NCI-H1092 treated with DMSO at 0.1 percent for 48 hours (cell line): ENCODE results near the gene RIT1.
A peak's percentile ranks its signal among the peaks of the same experiment; 100 is the strongest.
"Not testable (repeated sequence)": the region's sequence is repeated elsewhere in the genome, so short reads cannot be mapped to it uniquely, and the experiment has no call there.

Experiments
- DNase-seq: peaks from one replicate; lab custom pipeline; 2025; lab: John Stamatoyannopoulos, UW

The RIT1 gene

DNA sequence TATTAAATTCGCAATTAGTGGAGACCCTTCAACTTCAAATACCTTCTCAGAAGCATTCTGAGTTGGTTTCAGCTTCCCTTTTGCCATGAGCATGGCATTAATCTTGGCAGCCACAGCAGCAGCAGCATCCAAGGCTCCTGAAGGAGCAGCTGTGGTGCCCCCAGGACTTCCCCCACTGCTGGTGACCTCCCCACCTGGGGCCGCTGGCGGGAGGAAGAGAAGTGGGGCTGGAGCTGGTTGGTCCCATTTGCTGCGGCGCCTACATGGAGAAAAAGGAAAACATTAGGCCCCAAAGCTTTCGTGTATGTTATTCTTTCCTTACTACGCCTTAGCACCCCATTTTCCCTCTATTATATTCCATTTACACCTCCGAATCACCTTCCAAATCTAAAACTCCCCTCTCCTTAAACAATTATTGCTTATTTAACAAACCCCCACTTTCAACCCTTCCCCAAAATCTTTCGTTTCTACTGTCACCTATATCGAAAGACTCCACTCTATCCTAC lies 22.5 kb upstream of the RIT1 start:
- no peak for DNase-seq

DNA sequence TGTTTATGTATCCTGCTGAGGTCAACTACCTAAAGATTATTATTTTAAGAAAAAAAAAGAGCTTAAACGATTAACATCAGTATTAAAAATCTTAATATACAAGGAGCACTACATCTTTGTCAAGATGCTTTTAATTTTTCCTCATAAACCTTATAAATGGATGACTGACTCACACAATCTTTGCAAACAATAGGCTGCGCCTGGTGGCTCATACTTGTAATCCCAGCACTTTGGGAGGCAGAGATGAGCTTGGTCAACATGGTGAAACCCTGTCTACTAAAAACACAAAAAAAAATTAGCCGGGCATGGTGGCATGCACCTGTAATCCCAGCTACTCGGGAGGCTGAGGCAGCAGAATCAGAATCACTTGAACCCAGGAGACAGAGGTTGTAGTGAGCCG lies 21.3 kb upstream of the RIT1 start:
- DNase-seq = no peak

GRCh38 chr1:155932081-155932480 lies 20.9 kb upstream of the RIT1 start:
- DNase-seq = no peak

GRCh38 chr1:155931332-155932038 lies 20.3 kb upstream of the RIT1 start:
- DNase-seq = no peak

DNA sequence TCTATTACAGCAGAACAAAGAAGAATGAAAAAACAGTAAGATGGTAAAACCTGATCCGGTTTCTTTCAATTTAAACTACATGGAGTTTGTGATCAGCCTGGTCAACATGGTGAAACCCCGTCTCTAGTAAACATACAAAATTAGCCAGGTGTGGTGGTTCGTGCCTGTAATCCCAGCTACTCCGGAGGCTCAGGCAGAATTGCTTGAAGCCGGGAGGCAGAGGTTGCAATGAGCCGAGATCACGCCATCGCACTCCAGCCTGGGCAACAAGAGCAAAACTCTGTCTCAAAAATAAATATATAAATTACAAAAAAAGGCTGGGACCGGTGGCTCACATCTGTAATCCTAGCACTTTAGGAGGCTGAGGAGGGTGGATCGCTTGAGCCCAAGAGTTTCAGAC lies 19.6 kb upstream of the RIT1 start:
- not testable (repeated sequence) for DNase-seq

DNA sequence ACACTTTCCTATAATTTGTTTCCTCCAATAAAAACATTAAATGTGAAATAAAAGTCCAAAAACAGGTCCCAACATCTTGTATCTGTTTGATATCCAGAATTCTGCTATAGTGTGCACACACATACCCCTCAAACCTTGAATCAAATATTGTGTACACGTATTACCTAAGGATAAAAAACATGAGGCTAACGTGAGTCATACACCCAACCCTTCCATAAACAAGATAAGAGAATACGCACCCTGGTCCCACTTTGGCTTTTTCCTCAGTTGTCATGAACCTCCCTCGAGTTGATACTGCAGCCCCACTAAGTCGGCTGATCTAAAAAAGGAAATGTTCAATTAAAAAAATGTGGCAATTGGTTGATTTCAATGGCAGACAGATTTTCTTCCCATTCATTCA lies 17.9 kb upstream of the RIT1 start:
- no peak for DNase-seq

GRCh38 chr1:155925506-155925905 lies 14.4 kb upstream of the RIT1 start:
- DNase-seq = no peak

GRCh38 chr1:155920717-155921116 lies 9.6 kb upstream of the RIT1 start:
- DNase-seq = no peak

DNA sequence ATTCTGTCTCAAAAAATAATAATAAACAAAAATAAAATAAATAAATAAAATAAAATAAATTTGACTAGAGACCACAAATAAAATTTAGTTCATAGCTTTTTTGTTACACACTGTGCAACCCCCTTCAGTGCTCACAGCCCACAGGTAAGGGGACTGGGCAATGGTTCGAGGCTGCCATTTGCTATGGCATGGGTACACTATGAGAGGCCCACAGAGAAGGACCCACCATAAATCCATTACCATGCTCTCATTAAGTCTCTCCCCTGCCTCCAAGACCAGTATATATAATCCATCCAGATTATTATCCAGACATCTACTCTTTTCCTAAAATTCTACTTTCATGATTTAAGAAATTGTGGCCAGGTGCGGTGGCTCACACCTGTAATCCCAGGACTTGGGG lies 8.7 kb upstream of the RIT1 start:
- no peak for DNase-seq

DNA sequence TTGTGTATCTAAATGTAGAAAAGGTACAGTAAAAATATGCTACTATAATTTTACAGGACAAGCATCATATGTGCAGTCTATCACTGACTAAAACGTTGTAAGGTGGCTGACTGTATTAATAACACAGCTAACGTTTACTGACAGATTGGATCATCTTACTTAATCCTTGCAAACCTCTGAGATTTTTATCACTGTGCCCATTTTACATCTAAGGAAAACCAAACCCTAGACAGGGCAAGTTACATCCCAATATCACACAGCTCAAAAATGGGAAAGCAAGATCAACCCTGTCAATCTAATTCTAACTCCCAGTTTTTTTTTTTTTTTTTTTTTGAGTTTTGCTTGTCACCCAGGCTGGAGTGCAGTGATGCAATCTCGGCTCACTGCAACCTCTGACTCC lies 7.5 kb upstream of the RIT1 start:
- DNase-seq = no peak

DNA sequence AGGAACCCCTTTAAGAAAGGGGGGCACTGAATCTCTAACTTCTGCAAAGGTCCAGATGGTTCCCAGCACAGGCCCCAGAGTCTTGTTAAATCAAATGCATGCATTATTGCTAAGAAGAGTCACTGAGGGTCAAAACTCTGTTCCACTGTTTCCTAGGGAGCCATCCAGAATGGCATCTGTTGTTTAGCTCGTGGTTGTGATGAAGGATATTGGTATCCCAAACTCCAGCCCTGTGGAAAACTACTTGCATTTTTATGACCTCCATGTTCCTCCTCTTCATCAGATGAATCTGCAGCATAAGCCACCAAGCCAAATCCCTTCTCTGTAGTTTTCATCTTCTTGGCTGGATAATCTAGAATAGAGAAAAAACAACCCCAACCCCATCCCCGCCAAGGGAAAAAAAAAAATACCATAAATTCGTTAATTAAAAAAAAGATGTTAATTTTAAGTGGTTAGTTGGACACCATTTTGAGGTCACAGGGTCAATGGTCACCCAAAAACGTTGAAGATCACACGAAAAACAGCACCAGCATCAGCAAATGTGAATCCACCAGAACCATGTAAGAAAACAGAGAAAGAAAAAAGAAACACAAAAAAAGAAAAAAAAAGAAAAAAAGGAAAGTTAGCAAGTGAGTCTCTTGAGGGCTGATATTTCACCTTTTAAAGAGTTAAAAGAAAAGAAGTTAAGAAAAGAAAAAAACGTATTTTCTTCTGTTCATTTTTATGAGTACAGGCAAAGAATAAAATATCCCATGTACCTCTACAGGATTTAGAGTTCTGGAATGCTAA lies 3.0 kb upstream of the RIT1 start:
- DNase-seq = no peak

- DNase-seq = no peak
Observed at GRCh38 chr1:155912056-155912536, 947 bp upstream of the RIT1 start.

DNA sequence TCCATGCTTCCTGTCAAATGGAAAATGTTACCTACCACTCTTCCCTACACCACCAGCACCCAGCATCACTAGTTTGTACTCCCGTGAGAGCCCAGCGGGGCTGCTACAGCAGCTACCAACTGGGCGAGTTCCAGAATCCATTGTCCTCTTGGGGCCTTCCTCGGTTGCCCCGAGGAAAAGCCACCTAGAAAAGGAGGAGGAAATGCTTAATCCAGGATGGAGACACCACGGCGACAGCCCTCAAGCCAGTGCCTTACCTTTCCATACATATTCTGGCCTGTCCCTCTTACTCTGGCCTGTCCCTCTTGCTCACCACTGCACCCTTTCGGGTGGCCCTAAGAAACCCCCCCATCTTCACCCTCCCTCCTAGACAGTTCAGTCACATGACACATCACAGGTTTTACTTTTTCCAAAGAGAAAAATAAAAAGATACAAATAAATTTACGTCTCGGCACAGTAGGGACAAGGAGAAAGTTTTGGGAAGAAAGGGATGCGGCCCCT lies 478 bp downstream of the RIT1 start:
- DNase-seq = peak; percentile 69

- DNase-seq = no peak
Observed at GRCh38 chr1:155909894-155910293, 1.3 kb downstream of the RIT1 start.

GRCh38 chr1:155904261-155904660 lies 6.9 kb downstream of the RIT1 start:
- no peak for DNase-seq

GRCh38 chr1:155900161-155900560 lies 11.0 kb downstream of the RIT1 start:
- no peak for DNase-seq

DNA sequence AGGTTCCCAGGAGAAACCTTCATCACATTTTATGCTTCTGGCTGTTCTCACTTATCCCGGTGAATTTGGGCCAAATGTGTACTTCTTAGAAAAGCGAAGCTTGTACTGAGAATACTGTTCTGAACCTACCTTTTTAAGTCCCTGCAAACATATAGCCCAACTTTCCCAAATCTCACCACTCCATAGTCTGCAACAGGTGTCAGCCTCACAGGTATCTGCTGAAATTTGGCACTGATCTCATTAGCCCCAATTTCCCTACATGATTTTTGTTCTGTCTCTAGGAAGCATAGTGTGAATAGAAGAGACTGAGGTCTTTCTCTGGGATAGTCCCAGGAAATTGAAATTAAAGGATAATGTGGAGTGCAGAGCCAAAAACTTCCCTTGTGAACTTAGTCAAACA lies 11.5 kb downstream of the RIT1 start:
- no peak for DNase-seq

GRCh38 chr1:155898888-155899287 lies 12.3 kb downstream of the RIT1 start:
- no peak for DNase-seq

DNA sequence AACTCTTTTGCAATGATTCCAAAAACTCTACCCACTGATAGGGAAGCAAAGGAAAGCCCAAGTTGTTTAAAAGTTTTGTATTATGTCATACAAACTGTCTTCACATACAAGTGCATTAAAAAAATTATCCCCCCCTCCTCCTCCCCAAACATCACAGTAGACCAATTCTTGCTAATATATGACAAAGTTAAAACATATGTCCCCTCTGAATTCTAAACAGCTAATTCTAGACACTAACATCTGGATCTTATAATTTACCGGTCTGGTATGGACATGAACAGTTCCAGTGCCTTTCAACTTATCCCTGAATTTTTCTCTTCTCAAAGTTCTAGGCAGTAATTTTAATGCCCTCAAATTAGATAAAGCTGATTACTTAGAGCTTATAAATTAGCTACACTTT lies 13.4 kb downstream of the RIT1 start:
- no peak for DNase-seq

GRCh38 chr1:155896476-155896875 lies 14.7 kb downstream of the RIT1 start:
- DNase-seq = not testable (repeated sequence)

DNA sequence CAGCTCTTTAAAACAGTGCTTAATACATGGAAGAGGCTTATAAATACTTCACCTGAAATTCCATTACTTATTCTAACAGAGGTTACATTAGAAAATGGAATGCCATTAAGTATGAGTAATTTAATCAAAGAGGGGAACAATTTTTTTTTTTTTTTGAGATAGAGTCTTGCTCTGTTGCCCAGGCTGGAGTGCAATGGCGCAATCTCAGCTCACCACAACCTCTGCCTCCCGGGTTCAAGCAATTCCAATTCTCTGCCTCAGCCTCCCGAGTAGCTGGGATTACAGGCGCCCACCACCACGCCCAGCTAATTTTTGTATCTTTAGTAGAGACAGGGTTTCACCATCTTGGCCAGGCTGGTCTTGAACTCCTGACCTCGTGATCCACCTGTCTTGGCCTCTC lies 15.5 kb downstream of the RIT1 start:
- not testable (repeated sequence) for DNase-seq

- no peak for DNase-seq
Observed at GRCh38 chr1:155893389-155894142, 17.6 kb downstream of the RIT1 start.
